HG03457 (cell line): Measurements from ENCODE around the gene GPR34.
"Not testable (repeated sequence)": the region's sequence is repeated elsewhere in the genome, so short reads cannot be mapped to it uniquely, and the experiment has no call there.

Experiments
- ATAC-seq: cut with Tn5 transposase; IDR thresholded peaks from one replicate; pipeline ENCODE4 v1.9.1; 2021; ENCODE audit warnings: moderate number of reproducible peaks; ENCODE audit not compliant: unreplicated experiment

GPR34 gene, protein sequence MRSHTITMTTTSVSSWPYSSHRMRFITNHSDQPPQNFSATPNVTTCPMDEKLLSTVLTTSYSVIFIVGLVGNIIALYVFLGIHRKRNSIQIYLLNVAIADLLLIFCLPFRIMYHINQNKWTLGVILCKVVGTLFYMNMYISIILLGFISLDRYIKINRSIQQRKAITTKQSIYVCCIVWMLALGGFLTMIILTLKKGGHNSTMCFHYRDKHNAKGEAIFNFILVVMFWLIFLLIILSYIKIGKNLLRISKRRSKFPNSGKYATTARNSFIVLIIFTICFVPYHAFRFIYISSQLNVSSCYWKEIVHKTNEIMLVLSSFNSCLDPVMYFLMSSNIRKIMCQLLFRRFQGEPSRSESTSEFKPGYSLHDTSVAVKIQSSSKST

DNA sequence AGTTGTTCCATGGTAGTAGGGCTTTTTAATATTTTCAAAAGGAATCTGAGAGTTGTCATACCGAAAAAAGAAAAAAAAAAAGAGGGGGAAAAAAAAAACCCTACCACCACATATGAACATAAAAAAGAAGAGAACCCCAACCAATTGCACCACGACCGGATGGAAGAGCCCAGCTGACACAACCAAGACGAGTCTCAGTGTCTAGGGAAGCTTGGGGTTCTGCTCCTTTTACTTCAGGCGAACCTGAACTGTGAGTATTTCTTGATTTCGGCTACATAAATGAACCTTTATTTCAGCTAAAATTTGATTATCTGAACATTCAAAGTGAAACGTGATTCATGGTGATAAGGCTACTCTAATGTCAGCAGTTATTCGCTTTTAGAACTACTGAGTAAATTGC is at the start of gene GPR34:
TSS of gene GPR34 (plus strand) at position 139 of the 400 bp plus-strand sequence. CDS start 6,661 bp downstream, outside the sequence.
- no peak for ATAC-seq

DNA sequence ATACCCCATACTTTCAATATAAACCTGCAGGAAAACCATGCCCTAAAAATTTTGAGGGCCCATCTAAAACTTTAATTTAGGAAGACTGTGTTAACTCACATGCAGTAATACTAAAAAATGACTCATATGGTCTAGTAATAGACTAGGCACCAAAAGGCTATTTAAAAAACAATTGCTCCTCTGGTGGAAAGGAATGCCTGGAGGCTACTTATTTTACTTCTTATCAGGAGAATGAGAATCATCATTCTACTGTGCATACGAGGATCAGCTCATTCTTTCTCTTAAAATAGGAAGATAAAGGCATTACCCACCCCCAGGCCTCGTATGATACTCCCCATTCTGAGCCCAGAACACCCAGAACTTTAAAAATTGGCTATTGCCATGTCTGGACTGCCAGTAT is 42.6 kb upstream of the GPR34 start:
- ATAC-seq: not testable (repeated sequence)

DNA sequence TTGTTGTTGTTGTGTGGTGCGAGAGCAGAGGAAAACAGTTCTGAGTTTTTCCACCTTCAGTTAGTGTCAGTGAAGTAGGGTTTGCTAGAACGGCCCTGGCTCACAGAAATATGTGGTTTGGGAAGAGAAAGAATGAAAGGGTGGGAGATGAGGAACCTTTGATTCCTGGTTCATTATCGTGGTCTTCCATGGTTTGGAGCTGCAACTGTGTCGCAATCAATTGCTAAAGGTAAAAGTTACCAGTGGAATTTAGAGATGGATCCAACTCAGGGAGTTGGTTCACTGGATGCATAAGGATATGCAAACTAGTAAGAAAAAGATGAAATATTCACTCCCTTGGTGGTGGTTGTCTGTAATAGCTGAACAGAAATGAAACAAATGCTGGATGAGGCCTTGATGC is 35.6 kb upstream of the GPR34 start:
- ATAC-seq: no peak

DNA sequence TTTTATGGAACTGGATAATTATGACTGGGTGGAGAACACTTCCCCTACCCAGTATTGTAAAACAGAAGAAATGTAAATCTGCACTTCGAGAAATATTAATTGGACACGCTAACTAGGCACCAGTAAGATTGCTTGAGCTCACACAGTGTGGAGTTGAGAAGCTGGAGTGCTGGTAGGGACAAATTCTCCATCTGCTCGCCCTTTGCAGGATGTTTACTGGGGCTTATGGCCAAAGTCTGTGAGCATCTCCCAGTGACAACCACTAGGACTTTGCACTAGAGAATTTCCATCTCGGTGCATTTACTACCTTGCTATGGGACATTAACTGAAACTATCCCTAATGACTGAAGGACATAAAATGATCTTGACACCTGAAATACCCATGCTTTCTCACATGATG is 33.7 kb upstream of the GPR34 start:
- no peak for ATAC-seq

DNA sequence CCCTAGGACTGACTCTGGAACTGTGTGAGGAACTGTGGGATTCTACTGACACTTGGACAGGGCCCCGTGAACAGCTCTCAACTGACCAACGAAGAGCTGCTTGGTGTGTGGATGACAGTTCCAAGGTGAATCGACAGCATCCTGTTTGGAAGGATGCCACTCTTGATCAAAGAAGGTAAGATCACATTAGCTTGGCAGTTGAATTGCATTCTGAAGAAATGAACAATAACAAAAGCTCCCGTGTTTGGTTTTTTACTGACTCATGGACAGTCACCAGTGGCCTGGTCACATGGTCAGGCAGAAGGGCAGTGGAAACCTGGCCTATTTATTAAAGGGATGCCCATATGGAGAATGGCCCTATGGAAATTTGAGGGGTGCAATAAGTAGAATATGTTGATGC is 33.1 kb upstream of the GPR34 start:
- ATAC-seq: no peak

DNA sequence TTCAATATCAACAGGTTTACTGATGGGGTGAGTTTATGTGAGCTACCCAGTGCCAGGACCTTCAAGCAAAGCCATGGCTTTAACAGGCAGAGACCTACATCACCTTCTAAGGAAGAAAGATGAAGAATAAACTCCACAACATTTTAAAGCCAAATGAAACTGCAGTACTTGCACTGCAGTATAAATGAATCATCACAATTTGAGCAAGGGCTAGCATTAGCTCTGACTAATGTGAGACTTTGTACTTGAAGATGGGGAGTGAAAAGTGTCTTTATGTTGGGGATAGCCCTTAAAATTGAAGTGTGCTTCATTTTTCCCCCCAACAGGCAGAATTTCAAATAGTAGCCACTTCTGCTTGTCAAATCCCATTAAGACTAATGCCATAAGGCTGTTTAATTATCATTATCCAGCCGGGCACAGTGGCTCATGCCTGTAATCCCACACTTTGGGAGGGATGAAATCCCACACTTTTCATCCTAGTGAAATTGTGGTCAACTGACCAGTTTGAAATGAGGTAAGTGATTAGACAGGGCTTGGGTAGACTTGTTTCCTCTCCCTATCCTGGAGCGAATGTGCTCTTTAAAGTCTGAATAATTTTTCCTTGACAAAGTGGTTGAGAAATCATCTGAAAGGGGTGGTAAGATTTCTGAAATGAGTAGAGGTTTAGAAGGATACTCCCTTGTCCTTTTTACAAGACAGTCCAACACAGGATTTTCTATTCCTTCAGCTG is 27.2 kb upstream of the GPR34 start:
- no peak for ATAC-seq

DNA sequence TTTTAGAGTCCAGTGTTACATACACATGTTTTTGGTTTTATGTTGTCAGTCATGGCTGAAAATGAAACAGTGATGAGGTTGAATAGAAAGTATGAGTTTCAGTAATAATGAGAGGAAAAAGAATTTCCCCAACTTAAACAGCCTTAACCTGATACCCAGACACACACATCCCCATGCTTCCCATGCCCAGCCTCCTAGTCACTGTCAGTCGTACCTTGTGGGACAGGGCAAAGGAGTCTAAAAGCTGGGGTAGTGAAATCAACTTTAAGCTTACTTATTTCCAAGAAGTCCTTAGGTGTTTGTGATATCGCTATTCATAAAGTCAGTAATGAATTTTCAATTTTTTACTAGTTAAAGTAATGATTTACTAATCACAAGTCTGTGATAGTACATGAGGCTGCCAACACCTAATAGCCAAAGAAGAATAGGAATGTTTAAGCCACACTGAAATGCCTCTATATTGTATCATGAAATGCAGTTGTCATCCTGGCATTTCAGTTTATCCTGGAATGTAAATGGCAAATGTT is 24.3 kb upstream of the GPR34 start:
- peak; percentile 88 for ATAC-seq

DNA sequence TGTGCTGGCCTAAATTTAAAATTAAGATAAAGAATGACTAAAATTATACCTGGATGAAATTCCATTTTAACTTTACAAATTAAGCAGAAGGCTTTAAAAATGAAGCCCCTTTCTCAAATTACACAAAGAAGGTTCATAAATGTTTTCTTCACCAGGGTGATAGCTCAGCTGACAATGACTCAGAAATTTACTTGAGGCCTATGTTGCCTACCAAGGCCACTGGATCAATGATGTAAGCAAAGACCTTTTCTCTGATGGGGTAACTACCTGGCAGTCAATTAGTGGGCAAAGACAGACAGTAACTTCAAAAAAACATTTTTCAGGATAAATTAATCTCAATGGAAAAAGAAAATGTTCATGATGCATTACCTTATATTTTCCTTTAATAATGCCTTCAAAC is 23.9 kb upstream of the GPR34 start:
- ATAC-seq: no peak

DNA sequence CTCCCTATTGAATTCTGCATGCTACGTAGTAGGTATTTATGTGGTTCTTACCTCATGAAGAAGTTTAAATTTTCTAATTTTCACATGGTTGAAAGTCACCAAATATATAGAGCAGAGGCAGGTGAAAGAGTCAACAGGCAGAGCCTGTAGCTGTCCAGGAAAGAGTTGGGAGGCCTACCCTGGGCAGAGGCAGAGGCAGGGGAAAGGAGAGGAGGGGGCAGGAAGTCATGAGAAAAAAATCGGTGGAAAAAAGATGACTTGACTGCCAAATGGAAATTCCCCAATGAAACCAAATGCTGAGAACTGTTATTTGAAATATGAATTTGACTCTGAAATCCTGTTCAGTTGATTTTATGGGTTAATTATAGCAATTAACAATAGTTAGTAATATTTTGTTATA is 23.1 kb upstream of the GPR34 start:
- no peak for ATAC-seq

DNA sequence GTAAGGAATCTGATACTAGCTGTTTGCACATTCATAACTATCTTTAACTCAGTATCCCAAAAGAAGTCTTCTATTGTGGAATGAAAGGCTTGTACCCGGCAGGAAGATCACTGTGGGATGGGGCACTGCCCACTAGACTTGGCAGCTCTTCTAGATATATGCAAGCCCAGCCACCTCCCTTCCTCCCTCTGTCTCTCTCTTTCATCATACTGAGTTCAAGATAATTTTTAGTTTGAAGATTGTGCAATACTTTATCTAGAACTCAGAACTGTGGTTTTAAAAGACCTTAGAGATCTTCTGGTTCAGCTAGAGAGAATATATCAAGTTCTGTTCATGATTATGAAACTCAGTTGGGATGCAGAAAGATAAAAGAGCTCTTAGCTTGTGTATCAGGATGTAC is 22.5 kb upstream of the GPR34 start:
- no peak for ATAC-seq

DNA sequence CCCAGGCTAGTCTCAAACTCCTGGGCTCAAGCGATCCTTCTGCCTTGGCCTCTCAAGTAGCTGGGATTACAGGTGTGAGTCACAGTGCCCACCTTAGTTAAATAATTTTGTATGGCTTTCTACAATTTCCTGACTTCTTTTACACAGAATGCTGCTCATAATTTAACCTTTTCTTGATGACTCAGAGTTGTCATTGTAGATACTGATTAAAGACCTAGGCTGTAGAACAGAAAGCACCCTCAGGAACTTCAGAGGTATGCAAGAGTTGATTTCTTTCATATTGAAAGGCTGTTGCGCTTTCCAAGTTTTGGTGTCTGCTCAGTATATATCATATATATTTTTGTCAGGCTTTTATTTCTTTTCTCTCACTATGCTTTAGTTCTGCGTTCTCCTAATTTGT is 21.1 kb upstream of the GPR34 start:
- no peak for ATAC-seq

DNA sequence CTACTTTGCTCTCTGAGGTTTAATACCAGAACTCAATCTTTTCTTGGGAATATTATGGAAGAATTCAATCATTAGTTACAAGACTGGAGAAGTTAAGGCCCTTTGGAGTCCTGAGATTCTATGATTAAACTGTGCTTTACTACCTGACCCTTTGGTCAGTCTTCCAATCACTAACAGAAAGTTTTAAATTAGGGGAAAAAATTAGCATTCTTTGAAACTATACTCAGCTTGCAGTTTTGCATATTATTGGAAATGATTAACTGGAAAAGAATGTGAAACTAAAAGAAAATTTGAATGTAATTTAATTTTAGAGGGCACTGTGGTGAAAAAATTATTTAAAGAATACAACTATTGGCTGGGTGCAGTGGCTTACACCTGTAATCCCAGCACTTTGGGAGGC is 18.7 kb upstream of the GPR34 start:
- ATAC-seq: no peak

DNA sequence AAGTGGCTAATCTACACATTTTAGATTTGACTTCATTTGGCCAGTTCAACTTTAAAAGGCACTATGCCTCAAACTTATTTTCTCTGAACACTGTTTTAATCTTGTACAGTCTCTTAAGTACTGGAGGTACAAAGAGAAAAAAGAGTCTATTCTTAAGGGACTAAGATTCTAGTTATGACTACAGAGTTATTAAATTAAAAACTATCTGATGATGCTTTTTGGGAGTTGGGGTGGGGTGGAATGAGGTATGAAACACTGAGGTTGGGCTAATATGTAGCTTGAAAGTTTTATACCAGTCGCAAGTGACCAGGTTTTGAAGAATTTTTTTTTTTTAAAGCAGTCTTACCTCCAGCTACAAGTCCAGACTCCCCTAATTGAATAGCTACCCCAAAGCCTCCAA is 17.7 kb upstream of the GPR34 start:
- no peak for ATAC-seq

DNA sequence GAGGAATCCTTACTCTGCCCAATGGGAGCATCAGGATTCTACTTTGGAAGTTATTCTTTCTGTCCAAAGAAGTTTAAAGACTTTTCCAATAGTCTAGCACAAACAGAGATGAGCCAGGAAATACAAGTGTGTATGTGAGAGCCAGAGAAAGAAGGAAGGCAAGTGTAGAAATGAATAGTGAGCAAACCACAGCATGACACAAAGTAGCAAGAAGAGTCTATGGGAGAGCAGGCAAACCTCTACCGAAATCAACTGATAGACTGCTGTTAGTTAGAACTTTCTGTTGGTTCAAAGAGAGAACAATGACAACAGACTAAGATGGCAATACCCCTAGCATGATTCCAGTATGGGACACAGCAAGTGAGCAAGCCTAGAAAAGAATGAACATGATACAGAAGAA is 16.1 kb upstream of the GPR34 start:
- ATAC-seq: no peak

DNA sequence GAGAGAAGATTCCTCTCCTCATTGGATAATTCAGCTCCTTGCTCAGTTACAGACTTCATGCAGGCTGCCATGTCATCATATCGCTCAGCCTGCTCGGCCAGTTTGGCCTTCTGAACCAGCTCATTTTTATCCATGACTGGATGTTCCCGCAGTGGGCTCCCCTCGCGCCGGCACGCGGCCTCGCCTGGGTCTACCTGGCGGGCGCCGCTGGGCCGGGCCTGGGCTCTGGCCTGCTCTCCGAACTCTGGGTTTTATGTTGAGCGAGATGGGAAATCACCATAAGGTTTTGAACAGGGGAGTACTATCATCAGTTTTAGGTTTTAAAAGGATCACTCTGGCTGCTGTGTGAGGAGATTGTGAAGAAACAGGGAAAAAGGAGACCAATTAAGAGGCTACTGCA is 12.4 kb upstream of the GPR34 start:
- not testable (repeated sequence) for ATAC-seq

DNA sequence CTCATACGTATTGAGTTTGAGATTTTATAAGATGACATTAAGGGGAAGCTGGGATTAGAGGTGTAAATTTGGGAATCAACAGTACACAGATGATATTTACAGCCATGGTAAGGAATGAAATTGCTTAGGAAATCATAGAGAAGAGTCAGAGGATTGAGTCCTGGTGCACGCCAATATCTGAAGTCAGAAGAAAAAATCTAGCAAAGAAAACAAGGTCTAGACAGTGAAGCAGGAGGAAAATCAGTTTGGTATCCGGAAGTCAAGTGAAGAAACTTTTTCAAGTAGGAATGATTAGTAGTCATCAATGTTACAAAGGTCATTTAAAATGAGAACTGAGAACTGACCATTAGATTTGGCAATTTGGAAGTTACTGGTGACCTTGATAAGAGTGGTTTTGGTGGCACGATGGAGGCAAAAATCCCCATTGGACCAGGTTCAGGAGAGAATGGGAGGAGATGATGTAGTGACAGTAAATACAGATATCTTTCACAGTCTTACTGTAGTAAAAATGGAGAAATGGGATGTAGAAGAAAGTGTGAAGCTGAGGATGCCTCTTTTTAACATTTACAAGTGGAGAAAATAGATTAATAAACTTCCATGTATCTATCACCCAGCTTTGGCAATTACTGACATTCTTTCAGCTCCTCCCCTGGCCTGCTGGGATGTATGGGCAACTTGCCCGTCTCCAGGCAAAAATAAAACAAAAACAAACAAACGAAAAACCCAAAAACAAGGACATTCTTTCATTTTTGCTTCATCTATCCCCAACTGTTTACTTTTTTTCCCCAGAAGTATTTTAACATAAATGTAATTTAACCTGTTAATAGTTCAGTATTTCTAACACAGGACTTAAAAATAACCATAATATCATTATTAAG is 11.4 kb upstream of the GPR34 start:
- ATAC-seq: no peak

DNA sequence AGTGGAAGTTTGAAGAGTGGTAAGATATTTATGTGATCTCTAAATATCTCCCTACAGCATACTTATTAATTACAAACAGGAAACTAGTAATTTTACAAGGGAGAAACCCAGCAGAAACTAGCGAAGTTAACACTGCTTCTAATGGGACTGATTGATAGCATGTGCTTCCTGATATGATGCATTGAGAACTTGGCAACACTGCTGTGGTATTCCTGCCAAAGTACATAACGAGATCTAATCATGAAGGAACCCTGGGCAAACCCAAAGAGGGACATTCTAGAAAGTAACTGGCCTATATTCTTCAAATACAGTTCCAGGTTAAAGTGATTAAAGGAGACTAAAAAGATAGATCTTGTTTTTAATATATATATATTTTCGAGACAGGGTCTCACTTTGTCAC is 4.6 kb upstream of the GPR34 start:
- no peak for ATAC-seq

DNA sequence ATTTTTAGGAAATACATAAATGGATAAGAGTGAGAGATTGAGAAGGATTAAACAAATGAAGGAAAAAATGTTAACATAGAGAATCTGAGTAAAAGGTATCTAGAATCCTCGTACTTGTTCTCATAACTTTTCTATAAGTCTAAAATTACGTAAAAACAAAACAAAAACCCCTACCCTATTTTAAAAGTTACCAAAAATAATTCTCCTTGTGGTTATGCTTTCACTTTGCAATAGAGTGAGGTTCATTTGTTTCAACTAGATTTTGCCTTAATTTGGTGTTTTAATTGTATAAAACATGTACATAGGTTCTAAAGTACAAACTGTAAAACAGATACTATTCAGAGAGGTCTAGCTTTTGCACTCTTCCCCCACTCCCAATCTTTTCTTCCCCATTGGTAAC is 3.8 kb upstream of the GPR34 start:
- no peak for ATAC-seq

DNA sequence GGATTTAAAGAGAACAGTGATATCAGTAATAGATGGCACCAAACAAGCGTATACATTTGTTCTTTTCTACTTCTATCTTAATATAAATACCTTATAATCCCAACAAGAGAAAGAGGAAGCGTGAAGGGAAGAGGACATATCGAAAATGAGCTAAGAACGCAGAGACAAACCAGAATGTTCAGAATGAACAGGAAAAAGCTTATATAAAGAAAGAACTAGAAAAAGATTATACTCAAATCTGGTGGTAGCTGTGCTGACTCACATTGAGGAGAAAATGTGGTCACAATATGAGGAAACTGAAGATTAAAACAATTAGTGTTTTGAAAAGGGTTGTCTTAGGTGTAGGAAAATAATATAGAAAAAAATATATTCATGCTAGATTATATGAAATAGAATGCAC is 2.0 kb upstream of the GPR34 start:
- ATAC-seq: no peak

DNA sequence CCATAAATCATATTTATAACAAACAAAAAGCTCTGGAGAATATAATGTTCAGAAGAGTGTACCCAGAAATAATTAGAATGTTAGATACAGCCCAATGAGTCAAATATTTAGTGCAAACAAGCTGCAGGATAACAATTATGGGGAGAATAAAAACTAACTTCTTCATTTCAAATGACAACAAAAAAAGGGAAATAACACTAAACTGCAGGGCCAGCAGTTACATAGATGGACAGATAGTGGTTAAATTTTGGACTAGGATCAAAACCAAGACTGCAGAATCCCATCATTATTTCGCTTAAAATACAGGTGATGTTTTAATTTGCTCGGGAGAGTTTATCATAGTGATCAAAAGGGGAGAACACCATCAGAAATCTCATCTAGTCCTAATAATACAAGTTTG is 617 bp upstream of the GPR34 start:
- ATAC-seq: no peak

DNA sequence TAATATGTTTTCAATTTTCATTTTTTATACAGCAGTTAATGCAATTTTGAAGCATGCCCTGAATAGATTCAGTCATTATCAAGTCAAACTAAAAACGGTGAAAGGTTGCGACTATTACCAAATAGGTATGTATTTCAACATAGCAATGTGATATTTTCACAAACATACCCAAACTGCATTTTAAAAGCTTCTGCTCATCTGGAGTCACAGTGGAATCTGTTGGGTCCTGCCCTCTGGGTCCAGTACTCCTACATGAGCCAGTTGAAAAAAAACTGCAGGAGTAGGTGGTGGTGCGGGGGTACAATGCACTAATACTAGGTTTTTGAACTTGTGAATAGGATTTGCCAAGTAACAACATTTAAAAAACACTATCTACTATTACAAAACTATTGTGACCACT is 938 bp downstream of the GPR34 start:
- no peak for ATAC-seq
